ENCODE data around the gene NUP62.

DNA sequence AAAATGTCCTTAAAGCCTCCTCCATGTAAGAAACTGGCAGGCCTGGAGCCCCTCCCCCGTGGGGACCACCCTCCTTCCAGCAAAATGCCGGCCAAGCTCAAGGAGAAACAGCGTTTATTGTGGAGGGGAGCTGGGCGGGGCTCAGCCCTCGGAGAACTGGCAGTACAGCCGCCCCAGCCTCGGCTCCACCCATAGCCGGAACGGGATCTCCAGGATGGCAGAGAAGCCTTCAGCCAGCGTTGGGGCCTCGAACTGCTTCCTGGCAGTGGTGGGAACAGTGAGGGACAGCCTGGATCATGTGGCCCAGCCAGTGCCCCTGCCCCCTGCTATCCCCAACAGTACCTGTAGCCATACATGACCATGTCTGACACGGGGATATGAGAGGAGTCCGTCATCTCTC lies 68.2 kb downstream of the NUP62 start:
- TF ChIP-seq, protein P1, sequence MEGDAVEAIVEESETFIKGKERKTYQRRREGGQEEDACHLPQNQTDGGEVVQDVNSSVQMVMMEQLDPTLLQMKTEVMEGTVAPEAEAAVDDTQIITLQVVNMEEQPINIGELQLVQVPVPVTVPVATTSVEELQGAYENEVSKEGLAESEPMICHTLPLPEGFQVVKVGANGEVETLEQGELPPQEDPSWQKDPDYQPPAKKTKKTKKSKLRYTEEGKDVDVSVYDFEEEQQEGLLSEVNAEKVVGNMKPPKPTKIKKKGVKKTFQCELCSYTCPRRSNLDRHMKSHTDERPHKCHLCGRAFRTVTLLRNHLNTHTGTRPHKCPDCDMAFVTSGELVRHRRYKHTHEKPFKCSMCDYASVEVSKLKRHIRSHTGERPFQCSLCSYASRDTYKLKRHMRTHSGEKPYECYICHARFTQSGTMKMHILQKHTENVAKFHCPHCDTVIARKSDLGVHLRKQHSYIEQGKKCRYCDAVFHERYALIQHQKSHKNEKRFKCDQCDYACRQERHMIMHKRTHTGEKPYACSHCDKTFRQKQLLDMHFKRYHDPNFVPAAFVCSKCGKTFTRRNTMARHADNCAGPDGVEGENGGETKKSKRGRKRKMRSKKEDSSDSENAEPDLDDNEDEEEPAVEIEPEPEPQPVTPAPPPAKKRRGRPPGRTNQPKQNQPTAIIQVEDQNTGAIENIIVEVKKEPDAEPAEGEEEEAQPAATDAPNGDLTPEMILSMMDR (IDR thresholded peaks at IDR 0.05 in 2 of 3, conservative IDR thresholded peaks at IDR 0.05 in 1 of 3; ENCODE audit: borderline replicate concordance in 1 of 3, insufficient read depth in 1 of 3, low read depth in 2 of 3, low read length in 2 of 3), result no peak
- TF ChIP-seq RAD21 (IDR thresholded peaks at IDR 0.05; ENCODE audit: low read depth) (no peak), SRF (IDR thresholded peaks at IDR 0.05; ENCODE audit: low read depth) (no peak), EZH2 (IDR thresholded peaks at IDR 0.05) (no peak), POLR2A (IDR thresholded peaks at IDR 0.05; ENCODE audit: borderline replicate concordance, extremely low read depth, insufficient read depth, insufficient read length) (no peak), ZNF274 (IDR thresholded peaks at IDR 0.05; ENCODE audit: low read depth, low read length) (no peak), TCF7L2 (IDR thresholded peaks at IDR 0.05; ENCODE audit: borderline replicate concordance, extremely low read depth, insufficient read depth, insufficient read length) (no peak)
- TF ChIP-seq, protein P2, sequence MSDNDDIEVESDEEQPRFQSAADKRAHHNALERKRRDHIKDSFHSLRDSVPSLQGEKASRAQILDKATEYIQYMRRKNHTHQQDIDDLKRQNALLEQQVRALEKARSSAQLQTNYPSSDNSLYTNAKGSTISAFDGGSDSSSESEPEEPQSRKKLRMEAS (IDR thresholded peaks at IDR 0.05), result no peak
